Prostate gland (tissue), 2 donors: Measurements from ENCODE around the gene CHPT1.

ENCODE experiments used
- CTCF ChIP-seq, 4 experiments: fragments of 200-600 bp in 2 of 4; fragments of 450-650 bp in 2 of 4; sonication (generic) in 2 of 4; IDR thresholded peaks; 1 replicate in 3 of 4; 2 replicates in 1 of 4; pipeline ENCODE4 v1.5.1; 2016 to 2019; ENCODE audit warnings: antibody characterized with exemption in 4 of 4, mild to moderate bottlenecking in 2 of 4, moderate library complexity in 2 of 4
- POLR2AphosphoS5 ChIP-seq: sonication (generic); formaldehyde crosslinking; IDR thresholded peaks from one replicate; pipeline ENCODE4 v1.6.1; 2017; ENCODE audit warnings: antibody characterized with exemption

GRCh38 chr12:101733166-101733565 is 35.7 kb downstream of the CHPT1 start:
- TF ChIP-seq CTCF (IDR thresholded peaks at IDR 0.05) (no peak), POLR2AphosphoS5 (no peak)
